ENCODE measurements around the gene PRPH2. TPM values are rescaled to one million over a fixed set of nuclear protein-coding genes. Genes with fewer than 3 reads are reported as not detected.

PRPH2 gene
- polyA plus RNA-seq, 1 donor from 2014 or later: not detected

- no peaks in the 10 kb centered on the region for H3K9me3 ChIP-seq (ENCODE audit: low read length)
- TF ChIP-seq EP300 (conservative IDR thresholded peaks at IDR 0.05; ENCODE audit: poor library complexity, severe bottlenecking): no peak
- TF ChIP-seq RAD21 (conservative IDR thresholded peaks at IDR 0.05): no peak
- no peak for TF ChIP-seq REST (IDR thresholded peaks at IDR 0.05; ENCODE audit: borderline replicate concordance)
- TF ChIP-seq SMC3 (conservative IDR thresholded peaks at IDR 0.05; ENCODE audit: poor library complexity): no peak
- TF ChIP-seq MXI1 (conservative IDR thresholded peaks at IDR 0.05; ENCODE audit: poor library complexity, severe bottlenecking): no peak
- TF ChIP-seq TAF1 (IDR thresholded peaks at IDR 0.05; ENCODE audit: low read depth): no peak
- TF ChIP-seq POLR2AphosphoS5 (IDR thresholded peaks at IDR 0.05): no peak
- TF ChIP-seq CTCF (IDR thresholded peaks at IDR 0.05; ENCODE audit: poor library complexity, severe bottlenecking): no peak
- TF ChIP-seq EZH2 (IDR thresholded peaks at IDR 0.05; ENCODE audit: borderline replicate concordance, insufficient read depth, low read length, poor library complexity, severe bottlenecking): no peak
- H3K27ac ChIP-seq (ENCODE audit: low read length): no peak overlapping the region
- no peak overlapping the region for H3K4me3 ChIP-seq (ENCODE audit: low read length)
- H3K27me3 ChIP-seq (ENCODE audit: insufficient read depth, low read depth, low read length): no peaks in the 10 kb centered on the region
- H3K9me2 ChIP-seq (ENCODE audit: insufficient read depth, low read length): no peaks in the 10 kb centered on the region
- no peaks in the 10 kb centered on the region for H4K20me1 ChIP-seq (ENCODE audit: insufficient read depth)
- H3F3A ChIP-seq (ENCODE audit: insufficient read depth, low read length, poor library complexity, severe bottlenecking): no peaks in the 10 kb centered on the region
- no peak overlapping the region for H2AFZ ChIP-seq (ENCODE audit: low read depth, low read length)
- peaks cover 7% of the 10 kb centered on the region for H3K36me3 ChIP-seq (ENCODE audit: insufficient read depth, low read length)
- no peaks in the 10 kb centered on the region for H3K79me2 ChIP-seq (replicated peaks; ENCODE audit: insufficient read depth, low read length)
- no peak overlapping the region for H3K4me2 ChIP-seq (ENCODE audit: low read length)
- H3K9ac ChIP-seq (ENCODE audit: low read length): no peak overlapping the region
These were observed 27.8 kb downstream of the PRPH2 start for GRCh38 chr6:42694586-42694985.

GRCh38 chr6:42693725-42694323 is 28.6 kb downstream of the PRPH2 start:
- TF ChIP-seq SMC3 (conservative IDR thresholded peaks at IDR 0.05; ENCODE audit: poor library complexity) (no peak), MXI1 (conservative IDR thresholded peaks at IDR 0.05; ENCODE audit: poor library complexity, severe bottlenecking) (no peak), RAD21 (conservative IDR thresholded peaks at IDR 0.05) (no peak), EP300 (conservative IDR thresholded peaks at IDR 0.05; ENCODE audit: poor library complexity, severe bottlenecking) (no peak), POLR2AphosphoS5 (IDR thresholded peaks at IDR 0.05) (no peak), EZH2 (IDR thresholded peaks at IDR 0.05; ENCODE audit: borderline replicate concordance, insufficient read depth, low read length, poor library complexity, severe bottlenecking) (no peak), CTCF (IDR thresholded peaks at IDR 0.05; ENCODE audit: poor library complexity, severe bottlenecking) (no peak), TAF1 (IDR thresholded peaks at IDR 0.05; ENCODE audit: low read depth) (no peak), REST (IDR thresholded peaks at IDR 0.05; ENCODE audit: borderline replicate concordance) (no peak)
- Histone ChIP-seq H3K79me2 (replicated peaks; ENCODE audit: insufficient read depth, low read length) (no peaks in the 10 kb centered on the region), H3K9ac (ENCODE audit: low read length) (no peak overlapping the region), H3F3A (ENCODE audit: insufficient read depth, low read length, poor library complexity, severe bottlenecking) (no peaks in the 10 kb centered on the region), H3K4me3 (ENCODE audit: low read length) (no peak overlapping the region), H4K20me1 (ENCODE audit: insufficient read depth) (no peaks in the 10 kb centered on the region), H3K9me3 (ENCODE audit: low read length) (no peaks in the 10 kb centered on the region), H3K27ac (ENCODE audit: low read length) (no peak overlapping the region), H3K27me3 (ENCODE audit: insufficient read depth, low read depth, low read length) (no peaks in the 10 kb centered on the region), H3K4me2 (ENCODE audit: low read length) (no peak overlapping the region), H3K36me3 (ENCODE audit: insufficient read depth, low read length) (peaks cover 7% of the 10 kb centered on the region), H3K9me2 (ENCODE audit: insufficient read depth, low read length) (no peaks in the 10 kb centered on the region), H2AFZ (ENCODE audit: low read depth, low read length) (no peak overlapping the region)
